GM19035 (cell line): ENCODE data around the gene ZFX.
"Not testable (repeated sequence)": the region's sequence is repeated elsewhere in the genome, so short reads cannot be mapped to it uniquely, and the experiment has no call there.

ENCODE experiments used
- ATAC-seq: cut with Tn5 transposase; IDR thresholded peaks from one replicate; pipeline ENCODE4 v1.9.1; 2021; ENCODE audit not compliant: unreplicated experiment

ZFX gene

DNA sequence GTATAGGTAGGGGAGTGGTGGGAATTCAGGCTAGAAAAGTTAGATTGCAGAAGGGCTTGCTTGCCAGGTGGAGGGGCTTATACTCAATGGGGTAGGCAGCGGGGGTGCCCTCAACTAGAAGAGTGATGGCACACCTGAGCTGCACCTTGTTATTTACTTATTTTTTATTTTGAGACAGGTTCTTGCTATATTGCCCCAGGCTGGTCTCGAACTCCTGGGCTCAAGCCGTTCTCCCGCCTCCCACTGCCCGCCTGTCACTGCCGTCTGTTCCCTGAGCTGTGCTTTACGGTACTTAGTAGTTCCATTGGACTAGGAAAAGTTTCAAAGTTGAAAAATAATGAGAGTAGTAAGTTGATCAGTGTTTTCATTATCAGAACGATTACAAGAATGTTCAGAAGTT is 2.0 kb downstream of the ZFX start:
- ATAC-seq: no peak

DNA sequence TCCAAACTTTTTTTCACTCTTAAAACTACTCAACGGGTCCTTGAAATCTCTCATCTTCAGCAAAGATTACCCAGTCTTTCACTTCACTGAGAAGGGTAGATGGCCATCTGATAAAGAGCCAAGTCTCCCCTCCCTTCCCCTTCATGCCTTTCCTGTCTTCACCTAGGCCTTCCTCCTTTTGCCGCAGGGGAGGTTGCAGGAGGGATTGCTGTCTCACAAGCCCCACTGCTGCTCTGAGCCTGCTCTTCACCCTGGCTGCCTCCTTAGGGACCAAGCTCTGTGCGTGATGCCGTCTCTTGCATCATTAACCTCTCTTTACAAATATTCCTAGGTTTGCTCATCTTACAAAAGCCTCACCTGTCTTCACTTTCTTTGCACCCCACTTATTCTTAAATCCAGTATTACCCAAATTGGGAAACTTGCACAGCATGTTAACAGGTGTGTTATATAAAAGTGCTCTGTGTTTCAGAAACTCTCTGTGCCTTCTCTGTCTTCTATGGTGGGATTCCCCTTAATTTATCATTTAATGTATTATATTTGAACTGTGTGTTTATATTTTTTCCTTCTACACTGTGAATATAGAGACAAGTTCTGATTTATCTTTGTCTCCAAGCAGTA is 3.8 kb downstream of the ZFX start:
- no peak for ATAC-seq

DNA sequence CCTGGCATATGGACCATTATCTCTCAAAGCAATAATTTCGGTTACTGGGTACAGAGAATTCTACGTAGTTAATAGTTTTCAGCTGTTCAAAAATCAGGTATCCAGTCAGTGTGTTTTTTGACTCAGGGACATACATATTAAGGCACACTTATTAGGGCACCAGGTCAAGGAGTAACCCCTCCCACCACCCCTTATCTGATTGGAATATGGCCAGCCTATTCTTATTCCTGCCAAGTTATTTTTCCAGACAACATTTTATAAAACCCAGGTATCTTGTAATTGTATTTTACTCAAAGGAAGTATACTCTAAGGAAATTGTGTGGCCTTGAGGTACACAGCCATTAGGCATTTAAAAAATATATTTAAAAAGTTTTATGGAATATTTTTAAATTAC is 4.3 kb downstream of the ZFX start:
- ATAC-seq: no peak

DNA sequence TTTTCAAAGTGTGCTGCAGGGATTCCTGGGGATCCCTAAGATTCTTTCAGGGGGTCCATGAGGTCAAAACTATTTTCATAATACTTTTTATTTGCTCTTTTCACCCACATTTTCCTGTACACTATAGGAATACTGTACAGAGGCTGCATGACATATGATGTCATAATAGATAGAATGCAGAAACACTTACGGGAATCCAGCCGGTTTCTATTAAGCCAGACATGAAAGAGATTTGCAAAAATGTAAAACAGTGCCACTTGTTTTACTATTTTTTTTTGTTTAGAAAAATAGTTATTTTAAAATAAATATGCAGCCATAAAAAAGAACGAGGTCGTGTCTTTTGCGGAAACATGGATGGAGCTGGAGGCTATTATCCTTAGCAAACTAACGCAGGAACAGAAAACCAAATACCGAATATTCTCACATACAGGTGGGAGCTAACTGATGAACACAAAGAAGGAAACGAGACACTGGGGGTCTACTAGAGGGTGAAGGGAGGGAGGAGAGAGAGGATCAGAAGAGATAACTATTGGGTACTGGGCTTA is 5.0 kb downstream of the ZFX start:
- no peak for ATAC-seq

DNA sequence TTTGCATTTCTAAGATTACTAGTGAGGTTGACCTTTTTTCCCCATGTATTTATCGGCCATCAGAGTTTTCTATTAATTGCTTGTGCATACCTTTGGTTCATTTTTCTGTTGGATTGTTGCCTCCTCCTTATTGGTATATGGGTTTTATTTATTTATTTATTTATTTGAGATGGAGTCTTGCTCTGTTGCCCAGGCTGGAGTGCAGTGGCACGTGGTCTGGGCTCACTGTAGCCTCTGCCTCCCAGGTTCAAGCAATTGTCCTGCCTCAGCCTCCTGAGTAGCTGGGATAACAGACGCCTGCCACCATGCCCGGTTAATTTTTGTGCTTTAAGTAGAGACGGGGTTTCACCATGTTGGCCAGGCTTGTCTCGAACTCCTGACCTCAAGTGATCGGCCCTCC is 6.2 kb downstream of the ZFX start:
- ATAC-seq: not testable (repeated sequence)

DNA sequence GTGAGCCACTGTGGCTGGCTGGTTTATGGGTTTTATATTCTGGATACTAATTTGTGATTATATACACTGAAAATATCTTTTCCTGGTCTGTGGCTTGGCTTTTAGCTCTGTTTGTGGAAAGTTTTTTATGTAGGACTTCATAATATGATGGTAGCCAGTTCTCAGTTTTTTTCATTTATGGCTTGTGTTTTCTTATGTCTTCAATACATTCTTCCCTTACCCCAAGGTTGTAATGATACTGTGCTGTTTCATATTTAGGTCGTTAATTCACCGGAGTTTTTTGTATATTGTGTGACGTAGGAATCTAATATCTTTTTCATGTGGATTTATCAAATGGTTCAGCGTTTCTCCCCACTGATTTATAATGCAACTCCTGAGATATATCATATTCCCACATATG is 6.6 kb downstream of the ZFX start:
- no peak for ATAC-seq

DNA sequence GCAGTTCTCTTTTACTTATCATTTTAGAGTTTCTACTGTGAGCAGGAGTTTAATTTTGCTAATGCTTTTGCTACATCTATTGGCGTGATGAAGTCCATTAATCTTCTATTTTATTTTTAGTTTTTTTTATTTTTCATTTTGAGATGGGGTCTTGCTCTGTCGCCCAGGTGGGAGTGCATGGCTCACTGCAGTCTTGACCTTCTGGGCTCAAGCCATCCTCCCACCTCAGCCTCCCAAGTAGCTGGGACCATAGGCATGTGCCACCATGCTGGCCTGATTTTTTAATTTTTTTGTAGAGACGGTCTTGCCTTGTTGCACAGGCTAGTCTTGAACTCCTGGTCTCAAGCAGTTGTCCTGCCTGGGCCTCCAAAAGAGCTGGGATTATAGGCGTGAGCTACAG is 9.4 kb downstream of the ZFX start:
- no peak for ATAC-seq

DNA sequence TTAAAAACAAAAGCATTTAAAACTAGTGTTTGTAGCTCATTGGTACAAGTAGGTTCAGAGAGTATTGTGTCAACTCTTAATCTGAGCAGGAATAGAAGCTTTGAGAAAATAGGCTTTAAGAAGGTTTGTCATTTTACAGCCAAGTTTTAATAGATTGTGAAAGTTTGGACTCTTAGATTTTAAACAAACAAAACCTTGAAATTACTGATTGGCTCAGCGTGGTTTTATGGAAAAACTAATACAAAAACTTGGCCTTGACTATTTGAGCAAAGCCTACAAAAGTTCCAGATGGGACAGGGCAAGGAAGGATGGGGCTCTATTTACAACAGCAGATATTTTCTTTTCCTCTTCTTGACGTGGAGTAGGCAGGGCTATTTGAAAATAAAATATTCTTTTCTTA is 16.5 kb downstream of the ZFX start:
- no peak for ATAC-seq

DNA sequence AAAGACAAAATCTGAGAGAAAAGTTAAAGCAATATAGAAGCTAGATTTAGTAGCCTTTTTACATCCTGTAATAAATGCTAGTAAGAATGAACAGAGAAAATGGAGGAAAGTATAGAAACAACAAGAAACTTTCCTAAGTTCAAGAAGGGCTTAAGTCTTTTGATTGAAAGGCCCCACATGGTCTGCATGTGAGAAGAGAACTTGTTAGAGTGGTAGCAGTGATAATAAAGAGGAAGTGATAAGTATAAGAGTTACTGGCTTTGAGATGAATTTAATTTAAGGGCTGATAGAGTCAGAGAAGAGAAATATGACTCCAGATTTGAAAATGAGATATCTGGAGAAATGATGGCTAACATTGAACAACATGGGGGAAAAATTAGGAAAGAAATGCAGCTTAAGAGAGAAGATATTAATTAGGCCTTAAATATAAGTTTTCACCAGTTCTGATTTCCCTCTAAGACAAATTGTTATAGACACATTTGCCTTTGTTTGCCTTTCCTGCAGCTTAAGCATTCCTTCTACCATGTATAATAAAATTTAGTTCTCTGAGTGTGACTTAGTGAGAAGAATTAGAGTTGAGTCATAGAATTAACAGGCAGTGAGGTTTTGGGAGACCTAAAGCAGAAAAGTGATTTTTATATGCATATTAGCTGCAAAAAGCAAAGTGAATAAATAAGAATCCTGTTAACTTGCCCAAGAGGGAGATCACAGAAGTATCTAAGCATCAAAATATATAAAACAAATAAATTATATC is 18.4 kb downstream of the ZFX start:
- no peak for ATAC-seq

DNA sequence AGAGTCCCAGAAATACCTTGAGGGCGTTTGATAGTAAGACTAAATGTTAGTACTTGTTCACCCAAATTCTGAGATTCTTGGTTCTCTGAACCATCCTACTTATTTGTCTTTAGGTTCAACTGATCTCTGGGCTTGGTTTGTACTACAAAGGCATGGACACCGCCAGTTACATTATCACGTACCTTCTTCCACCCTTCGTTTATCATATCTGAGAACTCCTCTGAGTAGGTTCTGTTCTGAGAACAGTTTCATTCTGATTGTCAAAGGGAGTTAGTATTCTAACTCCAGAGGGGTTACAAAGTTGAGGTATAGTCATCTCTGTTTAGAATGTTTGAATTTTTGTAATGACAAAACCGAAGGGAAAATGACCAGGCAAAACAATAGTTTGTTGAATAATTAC is 19.3 kb downstream of the ZFX start:
- peak; percentile 68 for ATAC-seq

DNA sequence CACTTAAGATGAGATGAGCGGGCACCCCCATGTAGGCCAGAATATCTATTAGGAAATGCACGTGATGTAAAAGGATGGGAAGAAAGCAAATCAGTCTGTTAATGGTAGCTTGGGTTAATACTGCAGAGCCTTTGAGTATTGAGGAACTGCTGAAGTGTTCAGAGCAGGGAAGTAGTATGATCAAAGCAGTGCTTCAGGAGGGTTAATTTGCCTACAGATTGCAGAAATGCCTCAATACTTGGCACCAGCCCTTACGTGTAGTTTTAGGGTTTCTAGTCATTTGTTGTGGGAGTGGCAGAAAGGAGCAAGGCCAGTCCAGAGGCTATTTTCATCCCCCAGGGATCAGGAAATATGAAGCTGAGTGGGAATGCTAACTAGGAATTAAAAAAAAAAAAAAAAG is 19.7 kb downstream of the ZFX start:
- ATAC-seq: peak; percentile 76

DNA sequence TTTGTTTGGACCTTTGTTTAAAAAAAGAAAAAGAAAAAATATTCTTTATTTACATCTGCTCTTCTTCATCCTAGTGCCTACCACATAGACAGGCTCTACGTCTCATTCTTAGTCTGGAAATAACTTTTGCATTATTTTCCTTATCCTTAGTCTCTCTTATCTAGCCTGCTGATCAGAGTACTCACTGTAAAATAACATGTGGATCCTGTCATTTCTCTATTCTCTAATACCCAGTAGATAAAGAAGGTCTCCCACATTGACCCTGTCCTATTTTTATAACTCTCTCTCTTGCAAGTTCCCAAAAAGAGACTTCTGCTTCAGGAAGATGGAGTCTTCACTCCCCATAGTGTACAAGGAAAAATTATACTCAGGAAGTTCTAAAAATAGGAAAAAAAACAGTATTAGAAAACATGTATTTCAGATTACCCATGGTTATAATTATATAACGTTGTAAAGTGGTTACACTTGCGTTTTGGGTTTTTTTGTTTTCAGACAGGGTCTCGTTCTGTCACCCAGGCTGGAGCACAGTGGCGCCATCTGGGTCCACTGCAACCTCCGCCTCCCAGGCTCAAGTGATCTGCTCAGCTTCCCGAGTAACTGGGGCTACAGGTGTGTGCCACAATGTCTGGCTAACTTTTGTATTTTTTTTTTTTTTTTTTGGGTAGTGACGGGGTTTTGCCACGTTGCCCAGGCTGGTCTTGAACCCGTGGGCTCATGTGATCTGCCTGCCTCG is 23.8 kb downstream of the ZFX start:
- no peak for ATAC-seq

DNA sequence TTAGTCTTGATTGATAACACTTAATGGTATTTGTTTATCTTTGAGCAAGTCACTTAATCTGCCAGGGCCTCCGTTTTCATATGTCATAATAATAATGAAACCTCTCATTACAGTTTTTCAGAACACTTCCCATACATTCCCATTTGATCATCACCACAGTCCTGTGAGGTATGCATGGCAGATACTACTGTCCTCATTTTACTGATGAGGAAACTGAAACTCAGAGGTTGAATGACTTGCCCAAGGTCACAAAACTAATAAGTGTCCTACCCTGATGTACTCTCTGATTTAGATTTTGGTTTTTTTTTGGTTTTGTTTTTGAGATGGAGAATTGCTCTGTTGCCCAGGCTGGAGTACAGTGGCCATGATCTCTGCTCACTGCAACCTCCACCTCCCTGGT is 25.7 kb downstream of the ZFX start:
- ATAC-seq: no peak

DNA sequence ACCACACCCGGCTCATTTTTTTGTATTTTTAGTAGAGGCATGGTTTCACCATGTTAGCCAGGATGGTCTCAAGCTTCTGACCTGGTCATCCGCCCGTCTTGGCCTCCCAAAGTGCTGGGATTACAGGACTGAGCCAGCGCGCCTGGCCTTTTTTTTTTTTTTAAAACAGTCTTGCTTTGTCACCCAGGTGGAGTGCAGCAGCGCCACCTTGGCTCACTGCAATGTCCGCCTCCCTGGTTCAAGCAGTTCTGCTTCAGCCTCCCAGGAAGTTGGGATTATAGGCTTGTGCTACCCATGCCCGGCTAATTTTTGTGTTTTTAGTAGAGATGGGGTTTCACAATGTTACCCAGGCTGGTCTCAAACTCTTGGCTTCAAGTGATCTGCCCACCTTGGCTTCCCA is 28.9 kb downstream of the ZFX start:
- ATAC-seq: no peak

DNA sequence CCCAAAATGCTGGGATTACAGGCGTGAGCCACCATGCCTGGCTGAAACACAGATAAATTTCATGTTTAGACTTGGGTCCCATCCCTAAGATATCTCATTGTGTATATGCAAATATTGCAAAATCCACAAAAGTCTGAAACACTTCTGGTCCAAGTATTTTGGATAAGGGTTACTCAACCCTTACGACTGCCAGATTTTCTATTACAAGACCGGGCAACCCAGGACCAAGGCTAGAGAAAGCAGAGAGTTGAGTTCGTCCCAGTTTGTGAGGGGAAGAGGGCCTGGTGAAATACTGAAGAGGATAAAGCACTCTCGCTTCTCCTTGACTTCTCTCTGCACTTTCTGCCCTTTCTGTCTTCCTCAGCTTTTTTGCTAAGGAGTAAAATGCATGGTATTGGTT is 34.5 kb downstream of the ZFX start:
- ATAC-seq: no peak

DNA sequence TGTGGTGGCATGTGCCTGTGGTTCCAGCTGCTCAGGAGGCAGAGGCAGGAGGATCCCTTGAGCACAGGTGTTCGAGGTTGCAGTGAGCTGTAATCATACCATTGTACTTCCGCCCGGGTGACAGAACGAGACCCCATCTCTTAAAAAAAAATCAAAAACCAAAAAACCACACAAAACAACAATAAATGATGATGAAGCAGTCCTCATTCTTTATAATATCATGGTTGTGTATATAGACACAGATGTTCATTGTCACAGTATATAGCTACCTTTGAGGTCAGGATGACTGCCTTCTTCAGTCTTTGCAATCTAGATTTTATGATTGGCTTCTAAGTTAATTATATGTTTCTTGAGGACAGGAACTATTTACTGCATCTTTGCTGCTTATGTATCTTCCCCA is 37.0 kb downstream of the ZFX start:
- ATAC-seq: no peak

DNA sequence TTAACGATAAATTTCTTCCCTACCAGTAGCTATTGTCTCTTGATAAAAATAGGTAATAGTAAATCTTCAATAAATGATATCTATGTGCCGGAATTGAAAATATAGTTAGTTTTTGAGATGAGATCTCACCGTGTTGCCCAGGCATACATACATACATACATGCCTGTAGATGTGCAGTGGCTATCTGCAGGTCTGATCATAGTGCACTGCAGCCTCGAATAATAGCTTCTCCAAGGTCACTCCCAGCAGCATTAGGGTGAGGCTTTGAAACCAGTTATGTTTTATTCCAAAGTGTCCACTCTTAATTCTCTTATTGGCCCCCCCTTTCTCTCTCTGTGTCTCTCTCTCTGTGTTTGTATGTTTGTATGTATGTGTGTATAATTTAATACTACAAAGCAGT is 37.5 kb downstream of the ZFX start:
- ATAC-seq: no peak

DNA sequence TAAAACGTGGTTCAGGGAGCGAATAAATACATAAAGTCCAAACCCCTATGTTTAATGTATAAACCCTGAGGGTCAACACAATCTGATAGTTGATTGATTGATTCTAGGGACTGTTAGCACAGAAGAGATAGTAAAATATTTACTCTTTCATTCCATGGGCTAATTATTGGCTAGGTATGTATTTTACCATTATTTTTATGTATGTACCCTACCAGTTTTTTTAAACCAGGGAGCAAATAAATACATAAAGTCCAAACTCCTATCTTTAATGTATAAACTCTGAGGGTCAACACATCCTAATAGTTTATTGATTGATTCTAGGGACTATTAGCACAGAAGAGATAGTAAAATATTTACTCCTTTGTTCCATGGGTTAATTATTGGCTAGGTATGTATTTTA is 40.0 kb downstream of the ZFX start:
- ATAC-seq: no peak

DNA sequence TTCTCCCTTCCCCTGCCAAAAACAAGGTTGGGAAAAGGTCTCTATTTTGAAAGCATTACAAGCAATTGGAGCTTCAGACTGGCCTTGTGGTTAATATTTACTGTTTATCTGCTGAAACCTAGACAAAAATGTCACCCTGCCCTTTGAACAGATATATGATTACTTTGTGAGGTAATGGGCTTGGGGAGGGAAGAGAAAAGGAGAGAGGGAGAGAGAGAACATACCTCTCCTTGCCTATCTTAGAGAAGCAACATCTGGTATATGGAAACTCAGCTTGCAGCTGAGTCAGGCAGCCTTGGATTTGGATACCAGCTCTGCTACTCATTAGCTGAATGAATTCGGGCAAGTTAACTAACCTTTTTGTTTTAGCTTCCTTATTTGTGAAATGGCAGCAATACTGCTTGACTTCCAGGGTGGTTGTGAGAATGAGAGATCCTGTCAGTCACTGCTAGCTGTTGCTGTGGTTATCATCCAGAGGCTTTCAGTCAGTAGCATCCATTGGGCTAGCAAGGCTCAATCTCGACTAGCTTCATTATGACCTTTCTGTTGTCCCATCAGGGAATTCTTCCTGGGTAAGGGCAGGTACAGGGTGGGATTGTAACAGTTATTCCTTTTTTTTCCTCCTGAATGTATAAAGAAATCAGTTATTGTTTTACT is 41.1 kb downstream of the ZFX start:
- ATAC-seq: no peak

DNA sequence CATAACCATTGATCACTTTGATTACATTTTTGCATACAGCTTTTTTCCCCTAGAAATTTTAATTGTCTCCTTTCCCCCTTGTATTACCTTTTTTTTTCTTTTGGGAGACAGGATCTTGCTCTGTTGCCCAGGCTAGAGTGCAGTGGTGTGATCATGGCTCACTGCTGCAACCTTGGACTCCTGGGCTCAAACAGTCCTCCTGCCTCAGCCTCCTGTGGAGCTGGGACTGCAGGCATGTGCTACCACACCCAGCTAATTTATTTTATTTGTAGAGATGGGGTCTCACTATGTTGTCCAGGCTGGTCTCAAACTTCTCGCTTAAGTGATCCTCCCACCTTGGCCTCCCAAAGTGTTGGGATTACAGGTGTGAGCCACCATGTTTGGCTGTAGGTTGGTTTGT is 47.0 kb downstream of the ZFX start:
- no peak for ATAC-seq

DNA sequence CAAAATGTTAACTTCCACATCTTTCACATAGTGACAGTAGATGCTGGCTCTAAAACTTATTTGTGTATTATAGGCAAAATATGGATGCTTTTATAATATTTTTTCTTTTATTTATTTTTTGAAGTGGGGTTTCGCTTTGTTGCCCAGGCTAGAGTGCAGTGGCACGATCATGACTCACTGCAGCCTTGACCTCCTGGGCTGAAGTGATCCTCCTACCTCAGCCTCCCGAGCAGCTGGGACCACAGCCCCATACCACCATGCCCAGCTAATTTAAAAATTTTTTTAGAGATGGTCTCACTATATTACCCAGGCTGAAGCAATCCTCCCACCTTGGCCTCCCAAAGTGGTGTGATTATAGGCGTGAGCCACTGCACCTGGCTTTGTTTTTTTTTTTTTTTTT is 48.6 kb downstream of the ZFX start:
- no peak for ATAC-seq

DNA sequence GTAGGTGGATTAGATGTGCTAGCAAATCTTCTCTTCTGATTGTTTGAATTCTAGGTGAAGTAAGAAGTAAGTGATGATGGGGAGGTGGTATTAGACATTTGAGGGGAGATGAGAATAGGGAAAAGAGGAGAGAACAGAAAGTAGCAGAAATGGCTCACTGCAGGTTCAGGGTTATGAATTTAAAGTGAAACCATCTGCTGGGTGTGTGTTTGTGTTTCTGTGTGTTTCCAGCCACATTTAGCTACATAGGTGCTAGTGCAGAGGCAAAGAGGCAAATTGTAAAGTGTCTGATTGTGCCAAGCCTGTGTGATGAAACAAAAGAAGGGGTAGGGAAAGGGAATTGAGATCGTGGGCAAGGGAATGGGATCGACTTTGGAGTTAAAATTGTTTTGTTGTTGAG is 50.6 kb downstream of the ZFX start:
- no peak for ATAC-seq
